ENCODE data around the gene TMPRSS4. TPM values are rescaled to one million over a fixed set of nuclear protein-coding genes. Genes with fewer than 3 reads are reported as not detected.

TMPRSS4 gene
- total and polyA plus RNA-seq, 2 of the 13 experiments (the other 11 are each of a cell fraction or from before 2014, with no cell fraction given) = 0.32 TPM; not detected in 1

- no peak for TF ChIP-seq MEIS2 (CRISPR knock-in tag; IDR thresholded peaks at IDR 0.05)
- TF ChIP-seq ZNF317 (CRISPR knock-in tag; IDR thresholded peaks at IDR 0.05) = no peak
- TF ChIP-seq MTA1 (CRISPR knock-in tag; IDR thresholded peaks at IDR 0.05; ENCODE audit: borderline replicate concordance) = no peak
- no peak for TF ChIP-seq ZNF329 (CRISPR knock-in tag; IDR thresholded peaks at IDR 0.05; ENCODE audit: low read depth)
- no peak for TF ChIP-seq ZNF784 (CRISPR knock-in tag; IDR thresholded peaks at IDR 0.05; ENCODE audit: borderline replicate concordance)
- TF ChIP-seq SNAI1 (CRISPR knock-in tag; IDR thresholded peaks at IDR 0.05; ENCODE audit: borderline replicate concordance) = no peak
- TF ChIP-seq, protein P1, sequence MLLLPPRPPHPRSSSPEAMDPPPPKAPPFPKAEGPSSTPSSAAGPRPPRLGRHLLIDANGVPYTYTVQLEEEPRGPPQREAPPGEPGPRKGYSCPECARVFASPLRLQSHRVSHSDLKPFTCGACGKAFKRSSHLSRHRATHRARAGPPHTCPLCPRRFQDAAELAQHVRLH (CRISPR knock-in tag; IDR thresholded peaks at IDR 0.05; ENCODE audit: borderline replicate concordance, low read depth) = no peak
- TF ChIP-seq RFX5 (IDR thresholded peaks at IDR 0.05; ENCODE audit: low read depth, low read length) = no peak
- no peak for TF ChIP-seq ZNF337 (CRISPR knock-in tag; IDR thresholded peaks at IDR 0.05; ENCODE audit: borderline replicate concordance, low read depth)
- no peak for TF ChIP-seq HNF4G (IDR thresholded peaks at IDR 0.05; ENCODE audit: borderline replicate concordance, low read depth, low read length)
- no peak for TF ChIP-seq HNF4G (CRISPR knock-in tag; IDR thresholded peaks at IDR 0.05; ENCODE audit: borderline replicate concordance, low read depth)
- no peak for TF ChIP-seq ZBTB33 (CRISPR knock-in tag; IDR thresholded peaks at IDR 0.05)
- TF ChIP-seq SP2 (CRISPR knock-in tag; IDR thresholded peaks at IDR 0.05) = no peak
- WGBS (ENCODE audit: low lambda C conversion rate) = 29% methylated on average over 6 of the region's 6 CpGs
- no peak overlapping the region for H3K9ac ChIP-seq (ENCODE audit: insufficient read depth, low read depth, low read length)
- H3K27me3 ChIP-seq (ENCODE audit: control insufficient read depth in 1 of 2, insufficient read depth in 2 of 2, low read length in 2 of 2) = peaks cover 0 to 16% of the 10 kb centered on the region in 2 experiments; a peak in 1 of 5 replicates
- POLR2A ChIA-PET = no interaction called here
- intact Hi-C loops (cut with micrococcal nuclease; ENCODE audit: unreplicated experiment) (no loop called here), in situ Hi-C loops (cut with HindIII; ENCODE audit: extremely low pct_ligation_motif_present, low pct_unique_long_range_greater_than_20kb) (loop anchor here (10.0 kb wide), 1 partner anchor 215 kb away; no protein-coding TSS in a partner anchor)
- ATAC-seq (no peak), FAIRE-seq (no peak), DNase-seq (ENCODE audit: low spot score) (no peak)
- no peak overlapping the region for H3K27ac ChIP-seq (ENCODE audit: extremely low read length, insufficient read depth, low read length)
- H3K9me3 ChIP-seq (ENCODE audit: low read length) = no peaks in the 10 kb centered on the region
- H3K4me2 ChIP-seq (ENCODE audit: low read depth, low read length) = no peak overlapping the region
- CTCF ChIA-PET (ENCODE audit: low intra/inter-chr PET ratio, low total read pairs) = no interaction called here
- no TSS peak for BruUV-seq (replicated peaks)
- H3K4me3 ChIP-seq (replicated peaks in 1 of 3; ENCODE audit: insufficient read depth in 1 of 3, low read depth in 2 of 3, low read length in 3 of 3) = no peak overlapping the region
- no peaks in the 10 kb centered on the region for H3K79me2 ChIP-seq (ENCODE audit: insufficient read depth, low read length)
- no peaks in the 10 kb centered on the region for H4K20me1 ChIP-seq (ENCODE audit: insufficient read depth, low read length)
- no peak overlapping the region for H2AFZ ChIP-seq (ENCODE audit: low read length)
- no peaks in the 10 kb centered on the region for H3K4me1 ChIP-seq (ENCODE audit: insufficient read depth, low read length)
- H3K36me3 ChIP-seq (replicated peaks in 1 of 2; ENCODE audit: control insufficient read depth in 1 of 2, insufficient read depth in 2 of 2, low read length in 2 of 2) = no peaks in the 10 kb centered on the region
Observed at GRCh38 chr11:118049771-118050170, 27.1 kb upstream of the TMPRSS4 start.

All from HepG2 (cell line).